Keratinocyte (primary cell): Measurements from ENCODE around the gene PRRC2B. TPM values are rescaled to one million over a fixed set of nuclear protein-coding genes. Genes with fewer than 3 reads are reported as not detected.

Source experiments
- DNase-seq: peaks from one replicate; pipeline ENCODE4 v3.0.0-alpha.2; 2011; ENCODE audit warnings: low read depth, missing footprints, low spot score
- FAIRE-seq: peaks from 2 replicates; lab custom pipeline; 2011; peaks lifted over from hg19 to GRCh38; lab: Jason Lieb, UNC
- H2AFZ ChIP-seq: 2 replicates; pipeline ENCODE4 v1.6.0; 2012; ENCODE audit warnings: low read length, control low read depth, inconsistent platforms; ENCODE audit not compliant: control insufficient read depth
- H3K27ac ChIP-seq: 2 replicates; pipeline ENCODE4 v1.5.1; 2011; ENCODE audit warnings: low read length; ENCODE audit not compliant: control insufficient read depth, insufficient read depth
- H3K27me3 ChIP-seq: 3 replicates; pipeline ENCODE4 v1.6.0; 2011; ENCODE audit warnings: low read length; ENCODE audit not compliant: control insufficient read depth, insufficient read depth; ENCODE audit errors: extremely low read depth
- H3K36me3 ChIP-seq, 2 experiments: 2 replicates in 1 of 2; 3 replicates in 1 of 2; pipeline ENCODE4 v1.5.1; 2011; ENCODE audit warnings: low read length in 2 of 2, mild to moderate bottlenecking in 1 of 2; ENCODE audit not compliant: control insufficient read depth in 2 of 2, insufficient read depth in 2 of 2; ENCODE audit errors: extremely low read depth in 1 of 2
- H3K4me1 ChIP-seq: 3 replicates; pipeline ENCODE4 v1.5.1; 2011; ENCODE audit warnings: low read length; ENCODE audit not compliant: control insufficient read depth, insufficient read depth; ENCODE audit errors: extremely low read depth
- H3K4me2 ChIP-seq: 3 replicates; pipeline ENCODE4 v1.6.0; 2011; ENCODE audit warnings: low read depth, low read length; ENCODE audit not compliant: control insufficient read depth, insufficient read depth; ENCODE audit errors: extremely low read depth
- H3K4me3 ChIP-seq, 3 experiments: fragments of 200-600 bp in 1 of 3; sonication (generic) in 1 of 3; 2 replicates in 2 of 3; 3 replicates in 1 of 3; pipeline ENCODE4 v1.5.1; 2011 to 2016; ENCODE audit warnings: low read length in 3 of 3, mild to moderate bottlenecking in 3 of 3, control low read depth in 2 of 3, inconsistent platforms in 1 of 3, low read depth in 1 of 3, mixed read lengths in 1 of 3, mixed run types in 1 of 3, moderate library complexity in 1 of 3; ENCODE audit not compliant: control insufficient read depth in 2 of 3, insufficient read depth in 2 of 3; ENCODE audit errors: extremely low read depth in 1 of 3
- H3K79me2 ChIP-seq: 2 replicates; pipeline ENCODE4 v1.6.0; 2012; ENCODE audit warnings: low read length; ENCODE audit not compliant: control insufficient read depth, insufficient read depth
- H3K9ac ChIP-seq: 3 replicates; pipeline ENCODE4 v1.6.0; 2011; ENCODE audit warnings: low read length; ENCODE audit not compliant: control insufficient read depth, insufficient read depth; ENCODE audit errors: extremely low read depth
- H3K9me1 ChIP-seq: 3 replicates; pipeline ENCODE4 v1.6.0; 2011; ENCODE audit warnings: low read length; ENCODE audit not compliant: control insufficient read depth, insufficient read depth; ENCODE audit errors: extremely low read depth
- H3K9me3 ChIP-seq: 2 replicates; pipeline ENCODE4 v1.5.1; 2012; ENCODE audit warnings: low read depth, low read length; ENCODE audit not compliant: control insufficient read depth
- H4K20me1 ChIP-seq: 3 replicates; pipeline ENCODE4 v1.6.0; 2011; ENCODE audit warnings: low read length; ENCODE audit not compliant: control insufficient read depth, insufficient read depth; ENCODE audit errors: extremely low read depth
- CTCF ChIP-seq, 3 experiments: IDR thresholded peaks in 1 of 3; conservative IDR thresholded peaks in 1 of 3; optimal IDR thresholded peaks in 1 of 3; 2 replicates in 2 of 3; 3 replicates in 1 of 3; pipeline versions ENCODE3 to v1.5.1; 2011; ENCODE audit warnings: low read length in 3 of 3, mild to moderate bottlenecking in 3 of 3, moderate library complexity in 2 of 3, control low read depth in 1 of 3, inconsistent platforms in 1 of 3; ENCODE audit not compliant: insufficient read depth in 2 of 3; ENCODE audit errors: extremely low read depth in 1 of 3
- EZH2 ChIP-seq: IDR thresholded peaks from one replicate; pipeline ENCODE4 v1.6.1; 2012; ENCODE audit warnings: inconsistent platforms, mild to moderate bottlenecking, low read length, moderate library complexity
- dilution Hi-C: fragments of 300-500 bp; cut with MboI; formaldehyde crosslinking; loops from one replicate; pipeline ENCODE4 v1.7.0; 2020; ENCODE audit warnings: low sequenced_read_pairs; ENCODE audit not compliant: extremely low pct_ligation_motif_present
- polyA plus RNA-seq, 5 experiments: library from polyadenylated mRNA; depleted of rRNA in 3 of 5; stranded (reverse) in 3 of 5; stranded (forward) in 1 of 5; unstranded in 1 of 5; fragments of >200 nt; gene quantifications; 1 replicate in 1 of 5; 2 replicates in 3 of 5; 3 replicates in 1 of 5; pipeline versions ENCODE4 v1.2.1 to v1.2.3, GENCODE V29; 2011 to 2012; ENCODE audit warnings: missing spikeins in 2 of 5, low read depth in 1 of 5, low replicate concordance in 1 of 5

Gene PRRC2B
- polyA plus RNA-seq, 1 donor (not counting 4 experiments of a cell fraction or from before 2014, with no cell fraction given), result 20.8 TPM

DNA sequence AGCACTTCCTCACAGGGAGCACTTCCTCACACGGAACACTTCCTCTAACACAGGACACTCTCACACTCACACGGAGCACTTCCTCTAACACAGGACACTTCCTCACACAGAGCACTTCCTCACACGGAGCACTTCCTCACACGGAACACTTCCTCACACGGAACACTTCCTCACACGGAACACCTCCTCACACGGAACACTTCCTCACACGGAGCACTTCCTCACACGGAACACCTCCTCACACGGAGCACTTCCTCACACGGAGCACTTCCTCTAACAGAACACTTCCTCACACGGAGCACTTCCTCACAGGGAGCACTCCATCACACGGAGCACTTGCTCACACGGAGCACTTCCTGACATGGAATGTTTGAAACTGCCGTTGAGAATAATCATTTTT is 122.2 kb downstream of the PRRC2B start:
- H3K79me2 ChIP-seq, result no peaks in the 10 kb centered on the region
- no peaks in the 10 kb centered on the region for H3K9me1 ChIP-seq
- dilution Hi-C loops, result no loop called here
- TF ChIP-seq CTCF (optimal IDR thresholded peaks at IDR 0.05 in 1 of 3, IDR thresholded peaks at IDR 0.05 in 1 of 3, conservative IDR thresholded peaks at IDR 0.05 in 1 of 3; ENCODE audit: extremely low read depth in 1 of 3, insufficient read depth in 2 of 3, low read length in 3 of 3) (no peak), EZH2 (no peak)
- H3K4me3 ChIP-seq, result no peak overlapping the region
- no peaks in the 10 kb centered on the region for H3K27me3 ChIP-seq
- H3K9ac ChIP-seq, result no peak overlapping the region
- no peaks in the 10 kb centered on the region for H4K20me1 ChIP-seq
- no peak overlapping the region for H3K27ac ChIP-seq
- H3K36me3 ChIP-seq, result peaks cover 26 to 59% of the 10 kb centered on the region in 2 experiments
- DNase-seq (no peak), FAIRE-seq (no peak)
- H2AFZ ChIP-seq, result no peak overlapping the region
- H3K4me2 ChIP-seq, result no peak overlapping the region
- H3K9me3 ChIP-seq, result no peaks in the 10 kb centered on the region
- H3K4me1 ChIP-seq, result no peaks in the 10 kb centered on the region

DNA sequence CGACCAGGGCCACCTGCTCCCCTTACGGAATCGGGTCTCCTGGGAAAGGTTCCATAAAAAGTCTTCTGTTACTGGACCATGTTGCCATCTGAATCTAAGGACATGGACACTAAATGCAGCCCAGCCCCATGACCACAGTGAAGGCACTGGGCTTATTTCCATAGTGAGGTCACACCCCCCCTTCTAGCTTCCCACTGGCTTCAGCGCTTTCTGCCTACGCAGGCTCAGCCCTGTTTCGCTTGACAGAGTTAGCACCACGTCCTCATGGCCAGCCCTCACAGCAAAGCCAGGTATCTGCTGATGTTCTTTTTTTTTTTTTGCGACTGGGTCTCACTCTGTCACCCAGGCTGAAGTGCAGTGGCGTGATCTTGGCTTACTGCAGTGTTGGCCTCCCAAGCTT is 123.0 kb downstream of the PRRC2B start:
- Histone ChIP-seq H3K36me3 (peaks cover 30 to 64% of the 10 kb centered on the region in 2 experiments), H3K27ac (no peak overlapping the region), H3K4me3 (no peak overlapping the region), H3K9me1 (no peaks in the 10 kb centered on the region), H3K79me2 (no peaks in the 10 kb centered on the region), H3K9me3 (no peaks in the 10 kb centered on the region), H2AFZ (no peak overlapping the region), H3K4me2 (no peak overlapping the region), H4K20me1 (no peaks in the 10 kb centered on the region), H3K9ac (no peak overlapping the region), H3K4me1 (no peaks in the 10 kb centered on the region), H3K27me3 (no peaks in the 10 kb centered on the region)
- FAIRE-seq, result no peak
- no peak for DNase-seq
- TF ChIP-seq EZH2 (no peak), CTCF (optimal IDR thresholded peaks at IDR 0.05 in 1 of 3, IDR thresholded peaks at IDR 0.05 in 1 of 3, conservative IDR thresholded peaks at IDR 0.05 in 1 of 3; ENCODE audit: extremely low read depth in 1 of 3, insufficient read depth in 2 of 3, low read length in 3 of 3) (no peak)
- dilution Hi-C loops, result no loop called here
